HL-60 (cell line): Measurements from ENCODE around the gene PCSK9.

ENCODE experiments used
- GABPA ChIP-seq: IDR thresholded peaks from 2 replicates; pipeline ENCODE4 v1.6.1; 2012; ENCODE audit warnings: low read depth
- POLR2AphosphoS5 ChIP-seq: IDR thresholded peaks from 2 replicates; pipeline ENCODE4 v1.6.1; 2012; ENCODE audit warnings: low read depth
- SPI1 ChIP-seq: IDR thresholded peaks from 2 replicates; pipeline ENCODE4 v1.6.1; 2012; ENCODE audit warnings: low read depth, mild to moderate bottlenecking, borderline replicate concordance
- TF ChIP-seq, protein P1 (sequence below): IDR thresholded peaks from one replicate; pipeline ENCODE4 v1.5.1; 2011; ENCODE audit warnings: low read length, control low read depth, inconsistent platforms; ENCODE audit not compliant: insufficient read depth
- TF ChIP-seq, protein P2 (sequence below): IDR thresholded peaks from 2 replicates; pipeline ENCODE4 v1.6.1; 2012; ENCODE audit warnings: low read depth; ENCODE audit not compliant: insufficient replicate concordance

DNA sequence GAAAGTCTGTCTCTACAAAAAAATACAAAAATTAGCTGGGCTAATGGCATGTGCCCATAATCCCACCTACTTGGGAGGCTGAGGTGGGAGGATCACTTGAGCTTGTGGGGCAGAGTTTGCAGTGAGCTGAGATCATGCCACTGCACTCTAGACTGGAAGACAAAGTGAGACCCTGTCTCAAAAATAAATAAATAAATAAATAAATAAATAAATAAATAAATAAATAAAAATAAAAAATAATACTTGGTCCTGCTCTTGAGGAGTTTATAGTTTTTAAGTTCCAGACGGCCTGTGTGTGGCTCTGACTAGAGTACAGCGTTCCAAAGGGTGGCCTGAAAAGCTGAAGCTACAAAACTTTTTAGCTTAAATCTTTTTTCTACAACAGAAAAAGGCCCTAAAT lies 35.1 kb downstream of the PCSK9 start:
- TF ChIP-seq POLR2AphosphoS5 (no peak), SPI1 (no peak), GABPA (no peak)
- TF ChIP-seq, protein P1, sequence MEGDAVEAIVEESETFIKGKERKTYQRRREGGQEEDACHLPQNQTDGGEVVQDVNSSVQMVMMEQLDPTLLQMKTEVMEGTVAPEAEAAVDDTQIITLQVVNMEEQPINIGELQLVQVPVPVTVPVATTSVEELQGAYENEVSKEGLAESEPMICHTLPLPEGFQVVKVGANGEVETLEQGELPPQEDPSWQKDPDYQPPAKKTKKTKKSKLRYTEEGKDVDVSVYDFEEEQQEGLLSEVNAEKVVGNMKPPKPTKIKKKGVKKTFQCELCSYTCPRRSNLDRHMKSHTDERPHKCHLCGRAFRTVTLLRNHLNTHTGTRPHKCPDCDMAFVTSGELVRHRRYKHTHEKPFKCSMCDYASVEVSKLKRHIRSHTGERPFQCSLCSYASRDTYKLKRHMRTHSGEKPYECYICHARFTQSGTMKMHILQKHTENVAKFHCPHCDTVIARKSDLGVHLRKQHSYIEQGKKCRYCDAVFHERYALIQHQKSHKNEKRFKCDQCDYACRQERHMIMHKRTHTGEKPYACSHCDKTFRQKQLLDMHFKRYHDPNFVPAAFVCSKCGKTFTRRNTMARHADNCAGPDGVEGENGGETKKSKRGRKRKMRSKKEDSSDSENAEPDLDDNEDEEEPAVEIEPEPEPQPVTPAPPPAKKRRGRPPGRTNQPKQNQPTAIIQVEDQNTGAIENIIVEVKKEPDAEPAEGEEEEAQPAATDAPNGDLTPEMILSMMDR: no peak
- TF ChIP-seq, protein P2, sequence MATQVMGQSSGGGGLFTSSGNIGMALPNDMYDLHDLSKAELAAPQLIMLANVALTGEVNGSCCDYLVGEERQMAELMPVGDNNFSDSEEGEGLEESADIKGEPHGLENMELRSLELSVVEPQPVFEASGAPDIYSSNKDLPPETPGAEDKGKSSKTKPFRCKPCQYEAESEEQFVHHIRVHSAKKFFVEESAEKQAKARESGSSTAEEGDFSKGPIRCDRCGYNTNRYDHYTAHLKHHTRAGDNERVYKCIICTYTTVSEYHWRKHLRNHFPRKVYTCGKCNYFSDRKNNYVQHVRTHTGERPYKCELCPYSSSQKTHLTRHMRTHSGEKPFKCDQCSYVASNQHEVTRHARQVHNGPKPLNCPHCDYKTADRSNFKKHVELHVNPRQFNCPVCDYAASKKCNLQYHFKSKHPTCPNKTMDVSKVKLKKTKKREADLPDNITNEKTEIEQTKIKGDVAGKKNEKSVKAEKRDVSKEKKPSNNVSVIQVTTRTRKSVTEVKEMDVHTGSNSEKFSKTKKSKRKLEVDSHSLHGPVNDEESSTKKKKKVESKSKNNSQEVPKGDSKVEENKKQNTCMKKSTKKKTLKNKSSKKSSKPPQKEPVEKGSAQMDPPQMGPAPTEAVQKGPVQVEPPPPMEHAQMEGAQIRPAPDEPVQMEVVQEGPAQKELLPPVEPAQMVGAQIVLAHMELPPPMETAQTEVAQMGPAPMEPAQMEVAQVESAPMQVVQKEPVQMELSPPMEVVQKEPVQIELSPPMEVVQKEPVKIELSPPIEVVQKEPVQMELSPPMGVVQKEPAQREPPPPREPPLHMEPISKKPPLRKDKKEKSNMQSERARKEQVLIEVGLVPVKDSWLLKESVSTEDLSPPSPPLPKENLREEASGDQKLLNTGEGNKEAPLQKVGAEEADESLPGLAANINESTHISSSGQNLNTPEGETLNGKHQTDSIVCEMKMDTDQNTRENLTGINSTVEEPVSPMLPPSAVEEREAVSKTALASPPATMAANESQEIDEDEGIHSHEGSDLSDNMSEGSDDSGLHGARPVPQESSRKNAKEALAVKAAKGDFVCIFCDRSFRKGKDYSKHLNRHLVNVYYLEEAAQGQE: no peak
